Measurements from ENCODE around the gene FAM227B. TPM values are rescaled to one million over a fixed set of nuclear protein-coding genes. Genes with fewer than 3 reads are reported as not detected.
"Not testable (repeated sequence)": the region's sequence is repeated elsewhere in the genome, so short reads cannot be mapped to it uniquely, and the experiment has no call there.

FAM227B gene
- total RNA-seq, 2 experiments from 2014 or later: 3.5 to 3.7 TPM

GRCh38 chr15:49628379-49628778 is 7.8 kb upstream of the FAM227B start:
- Mint-ChIP-seq H3K4me1 (peaks cover 8% of the 10 kb centered on the region), H3K27ac (no peak overlapping the region), H3K36me3 (ENCODE audit: low read depth) (peaks cover 18% of the 10 kb centered on the region), H3K4me3 (no peak overlapping the region), H3K27me3 (no peaks in the 10 kb centered on the region), H3K9me3 (peaks cover 4% of the 10 kb centered on the region)
- ChIA-PET POLR2A (no interaction called here), CTCF (no interaction called here)
- DNase-seq: no peak

GRCh38 chr15:49627407-49627877 is 6.8 kb upstream of the FAM227B start:
- Mint-ChIP-seq H3K4me1 (peaks cover 15% of the 10 kb centered on the region), H3K27me3 (no peaks in the 10 kb centered on the region), H3K27ac (no peak overlapping the region), H3K4me3 (no peak overlapping the region), H3K9me3 (peaks cover 4% of the 10 kb centered on the region), H3K36me3 (ENCODE audit: low read depth) (peaks cover 18% of the 10 kb centered on the region)
- CTCF ChIA-PET: no interaction called here
- no peak for DNase-seq
- POLR2A ChIA-PET: no interaction called here

GRCh38 chr15:49625460-49626036 is 4.9 kb upstream of the FAM227B start:
- H3K9me3 Mint-ChIP-seq: peaks cover 4% of the 10 kb centered on the region
- H3K27me3 Mint-ChIP-seq: no peaks in the 10 kb centered on the region
- H3K4me3 Mint-ChIP-seq: no peak overlapping the region
- H3K4me1 Mint-ChIP-seq: peaks cover 26% of the 10 kb centered on the region
- ChIA-PET CTCF (interaction anchor here (1.1 kb wide), 1 partner anchor 10 kb away, joined by 3 read pairs; no protein-coding TSS in a partner anchor), POLR2A (no interaction called here)
- no peak overlapping the region for H3K27ac Mint-ChIP-seq
- H3K36me3 Mint-ChIP-seq (ENCODE audit: low read depth): peaks cover 18% of the 10 kb centered on the region
- no peak for DNase-seq

GRCh38 chr15:49624056-49624455 is 3.4 kb upstream of the FAM227B start:
- DNase-seq: no peak
- ChIA-PET CTCF (no interaction called here), POLR2A (no interaction called here)
- Mint-ChIP-seq H3K4me3 (no peak overlapping the region), H3K4me1 (peaks cover 31% of the 10 kb centered on the region), H3K9me3 (peaks cover 4% of the 10 kb centered on the region), H3K27ac (no peak overlapping the region), H3K36me3 (ENCODE audit: low read depth) (peaks cover 16% of the 10 kb centered on the region), H3K27me3 (no peaks in the 10 kb centered on the region)

GRCh38 chr15:49622561-49622960 is 1.9 kb upstream of the FAM227B start:
- CTCF ChIA-PET: no interaction called here
- peaks cover 31% of the 10 kb centered on the region for H3K4me1 Mint-ChIP-seq
- H3K27me3 Mint-ChIP-seq: no peaks in the 10 kb centered on the region
- peaks cover 13% of the 10 kb centered on the region for H3K36me3 Mint-ChIP-seq (ENCODE audit: low read depth)
- POLR2A ChIA-PET: no interaction called here
- no peak overlapping the region for H3K27ac Mint-ChIP-seq
- no peak overlapping the region for H3K4me3 Mint-ChIP-seq
- no peak for DNase-seq
- peaks cover 4% of the 10 kb centered on the region for H3K9me3 Mint-ChIP-seq

GRCh38 chr15:49621887-49622286 is 1.3 kb upstream of the FAM227B start:
- Mint-ChIP-seq H3K9me3 (peaks cover 4% of the 10 kb centered on the region), H3K4me1 (peaks cover 31% of the 10 kb centered on the region), H3K27me3 (no peaks in the 10 kb centered on the region), H3K36me3 (ENCODE audit: low read depth) (peaks cover 13% of the 10 kb centered on the region), H3K27ac (no peak overlapping the region), H3K4me3 (peak overlapping the region; percentile 88)
- ChIA-PET POLR2A (no interaction called here), CTCF (interaction anchor here (1.2 kb wide), 1 partner anchor 381 kb away, joined by 3 read pairs; no protein-coding TSS in a partner anchor)
- DNase-seq: no peak

GRCh38 chr15:49621401-49621811 is 788 bp upstream of the FAM227B start:
- peaks cover 31% of the 10 kb centered on the region for H3K4me1 Mint-ChIP-seq
- POLR2A ChIA-PET: interaction anchor here (0.6 to 1.5 kb wide), 5 partner anchors 19 to 743 kb away, joined by 3 to 8 read pairs (median 3); partner anchors contain the start of genes COPS2, EID1, GABPB1 and GALK2

GRCh38 chr15:49620199-49620598 is 419 bp downstream of the FAM227B start:
- no peaks in the 10 kb centered on the region for H3K27me3 Mint-ChIP-seq
- no peak for DNase-seq
- ChIA-PET CTCF (interaction anchor here (0.9 kb wide), 1 partner anchor 120 kb away, joined by 4 read pairs; no protein-coding TSS in a partner anchor), POLR2A (interaction anchor here (1.0 to 1.5 kb wide), 3 partner anchors 450 to 742 kb away, joined by 3 to 8 read pairs (median 3); partner anchors contain the start of genes EID1, GABPB1 and GALK2)
- H3K9me3 Mint-ChIP-seq: peaks cover 6% of the 10 kb centered on the region
- peaks cover 31% of the 10 kb centered on the region for H3K4me1 Mint-ChIP-seq
- peak overlapping the region; percentile 85 for H3K27ac Mint-ChIP-seq
- H3K36me3 Mint-ChIP-seq (ENCODE audit: low read depth): peaks cover 13% of the 10 kb centered on the region
- H3K4me3 Mint-ChIP-seq: peak overlapping the region; percentile 88

More at GRCh38 chr15:49621401-49621811, 788 bp upstream of the FAM227B start:
- peaks cover 10% of the 10 kb centered on the region for H3K36me3 Mint-ChIP-seq (ENCODE audit: low read depth)
- no peak for DNase-seq
- CTCF ChIA-PET: interaction anchor here (1.2 kb wide), 1 partner anchor 381 kb away, joined by 3 read pairs; no protein-coding TSS in a partner anchor
- H3K27me3 Mint-ChIP-seq: no peaks in the 10 kb centered on the region
- peaks cover 4% of the 10 kb centered on the region for H3K9me3 Mint-ChIP-seq
- H3K4me3 Mint-ChIP-seq: peak overlapping the region; percentile 88
- peak overlapping the region; percentile 85 for H3K27ac Mint-ChIP-seq

GRCh38 chr15:49619226-49619625 is 1.4 kb downstream of the FAM227B start:
- peaks cover 31% of the 10 kb centered on the region for H3K4me1 Mint-ChIP-seq
- no peak overlapping the region for H3K4me3 Mint-ChIP-seq
- DNase-seq: no peak
- H3K27me3 Mint-ChIP-seq: no peaks in the 10 kb centered on the region
- ChIA-PET CTCF (no interaction called here), POLR2A (interaction anchor here (1.2 kb wide), 1 partner anchor 449 kb away, joined by 3 read pairs; the partner anchor contains the start of gene GALK2)
- peaks cover 14% of the 10 kb centered on the region for H3K9me3 Mint-ChIP-seq
- H3K36me3 Mint-ChIP-seq (ENCODE audit: low read depth): peaks cover 16% of the 10 kb centered on the region
- no peak overlapping the region for H3K27ac Mint-ChIP-seq

- H3K27me3 Mint-ChIP-seq, CTCF ChIA-PET, H3K27ac Mint-ChIP-seq, H3K4me3 Mint-ChIP-seq, DNase-seq, POLR2A ChIA-PET, H3K4me1 Mint-ChIP-seq: not testable (repeated sequence)
- Mint-ChIP-seq H3K36me3 (ENCODE audit: low read depth) (peaks cover 18% of the 10 kb centered on the region), H3K9me3 (peaks cover 16% of the 10 kb centered on the region)
These were observed 8.4 kb downstream of the FAM227B start for GRCh38 chr15:49612240-49612639.

- CTCF ChIA-PET: no interaction called here
These were observed 10.3 kb downstream of the FAM227B start for GRCh38 chr15:49610157-49610918.

GRCh38 chr15:49606594-49606993 is 14.0 kb downstream of the FAM227B start:
- no peaks in the 10 kb centered on the region for H3K36me3 Mint-ChIP-seq (ENCODE audit: low read depth)
- no peaks in the 10 kb centered on the region for H3K4me1 Mint-ChIP-seq
- H3K4me3 Mint-ChIP-seq: no peak overlapping the region
- POLR2A ChIA-PET: no interaction called here
- no peak overlapping the region for H3K27ac Mint-ChIP-seq
- CTCF ChIA-PET: no interaction called here
- no peaks in the 10 kb centered on the region for H3K27me3 Mint-ChIP-seq
- no peak for DNase-seq
- H3K9me3 Mint-ChIP-seq: no peaks in the 10 kb centered on the region

More at GRCh38 chr15:49610157-49610918, 10.3 kb downstream of the FAM227B start:
- Mint-ChIP-seq H3K9me3 (peaks cover 12% of the 10 kb centered on the region), H3K27ac (no peak overlapping the region), H3K36me3 (ENCODE audit: low read depth) (peaks cover 11% of the 10 kb centered on the region), H3K4me1 (no peaks in the 10 kb centered on the region), H3K4me3 (no peak overlapping the region), H3K27me3 (no peaks in the 10 kb centered on the region)
- DNase-seq: no peak
- POLR2A ChIA-PET: no interaction called here

GRCh38 chr15:49605588-49605987 is 15.0 kb downstream of the FAM227B start:
- H3K27ac Mint-ChIP-seq: no peak overlapping the region
- DNase-seq: no peak
- H3K4me1 Mint-ChIP-seq: no peaks in the 10 kb centered on the region
- ChIA-PET CTCF (no interaction called here), POLR2A (no interaction called here)
- H3K27me3 Mint-ChIP-seq: no peaks in the 10 kb centered on the region
- peaks cover 3% of the 10 kb centered on the region for H3K9me3 Mint-ChIP-seq
- H3K4me3 Mint-ChIP-seq: no peak overlapping the region
- peaks cover 2% of the 10 kb centered on the region for H3K36me3 Mint-ChIP-seq (ENCODE audit: low read depth)
